Fibroblast of skin of left biceps (primary cell): Measurements from ENCODE around the gene SCAMP3.
A peak's percentile ranks its signal among the peaks of the same experiment; 100 is the strongest.
"Not testable (repeated sequence)": the region's sequence is repeated elsewhere in the genome, so short reads cannot be mapped to it uniquely, and the experiment has no call there.

Source experiments
- DNase-seq, 2 experiments: peaks; one replicate each; pipeline ENCODE4 v3.0.0-alpha.2; 2013; ENCODE audit warnings: low read depth in 2 of 2

The SCAMP3 gene

GRCh38 chr1:155254714-155255242 lies 7.4 kb downstream of the SCAMP3 start:
- DNase-seq = no peak

GRCh38 chr1:155254228-155254713 lies 7.9 kb downstream of the SCAMP3 start:
- no peak for DNase-seq

GRCh38 chr1:155253797-155254196 lies 8.4 kb downstream of the SCAMP3 start:
- no peak for DNase-seq

- DNase-seq = no peak
Observed at GRCh38 chr1:155253208-155253607, 9.0 kb downstream of the SCAMP3 start.

- DNase-seq = no peak
Observed at GRCh38 chr1:155251566-155251965, 10.6 kb downstream of the SCAMP3 start.

- peak; percentile 71 to 74 for DNase-seq
Observed at GRCh38 chr1:155250633-155251449, 11.3 kb downstream of the SCAMP3 start.

GRCh38 chr1:155250246-155250632 lies 11.9 kb downstream of the SCAMP3 start:
- no peak for DNase-seq

GRCh38 chr1:155247667-155248553 lies 14.2 kb downstream of the SCAMP3 start:
- no peak for DNase-seq

GRCh38 chr1:155246796-155247195 lies 15.4 kb downstream of the SCAMP3 start:
- DNase-seq = not testable (repeated sequence)

GRCh38 chr1:155245163-155245524 lies 17.0 kb downstream of the SCAMP3 start:
- DNase-seq = no peak

- DNase-seq = peak; percentile 100
Observed at GRCh38 chr1:155244368-155245162, 17.6 kb downstream of the SCAMP3 start.

GRCh38 chr1:155242805-155243358 lies 19.3 kb downstream of the SCAMP3 start:
- no peak for DNase-seq

- DNase-seq = no peak
Observed at GRCh38 chr1:155241841-155242264, 20.3 kb downstream of the SCAMP3 start.

GRCh38 chr1:155241069-155241679 lies 21.0 kb downstream of the SCAMP3 start:
- DNase-seq = peak; percentile 59 to 69

GRCh38 chr1:155236451-155236850 lies 25.7 kb downstream of the SCAMP3 start:
- no peak for DNase-seq

GRCh38 chr1:155235375-155235774 lies 26.8 kb downstream of the SCAMP3 start:
- DNase-seq = not testable (repeated sequence)

GRCh38 chr1:155233502-155233901 lies 28.7 kb downstream of the SCAMP3 start:
- DNase-seq = not testable (repeated sequence)

GRCh38 chr1:155232001-155232978 lies 29.9 kb downstream of the SCAMP3 start:
- DNase-seq = not testable (repeated sequence)

GRCh38 chr1:155231302-155231701 lies 30.9 kb downstream of the SCAMP3 start:
- not testable (repeated sequence) for DNase-seq

- no peak for DNase-seq
Observed at GRCh38 chr1:155228096-155228427, 34.1 kb downstream of the SCAMP3 start.
